Keratinocyte (primary cell): ENCODE data around the gene SLC13A1. TPM values are rescaled to one million over a fixed set of nuclear protein-coding genes. Genes with fewer than 3 reads are reported as not detected.

Source experiments
- DNase-seq: peaks from one replicate; pipeline ENCODE4 v3.0.0-alpha.2; 2011; ENCODE audit warnings: low read depth, missing footprints, low spot score
- FAIRE-seq: peaks from 2 replicates; lab custom pipeline; 2011; peaks lifted over from hg19 to GRCh38; lab: Jason Lieb, UNC
- H2AFZ ChIP-seq: 2 replicates; pipeline ENCODE4 v1.6.0; 2012; ENCODE audit warnings: low read length, control low read depth, inconsistent platforms; ENCODE audit not compliant: control insufficient read depth
- H3K27ac ChIP-seq: 2 replicates; pipeline ENCODE4 v1.5.1; 2011; ENCODE audit warnings: low read length; ENCODE audit not compliant: control insufficient read depth, insufficient read depth
- H3K27me3 ChIP-seq: 3 replicates; pipeline ENCODE4 v1.6.0; 2011; ENCODE audit warnings: low read length; ENCODE audit not compliant: control insufficient read depth, insufficient read depth; ENCODE audit errors: extremely low read depth
- H3K36me3 ChIP-seq, 2 experiments: 2 replicates in 1 of 2; 3 replicates in 1 of 2; pipeline ENCODE4 v1.5.1; 2011; ENCODE audit warnings: low read length in 2 of 2, mild to moderate bottlenecking in 1 of 2; ENCODE audit not compliant: control insufficient read depth in 2 of 2, insufficient read depth in 2 of 2; ENCODE audit errors: extremely low read depth in 1 of 2
- H3K4me1 ChIP-seq: 3 replicates; pipeline ENCODE4 v1.5.1; 2011; ENCODE audit warnings: low read length; ENCODE audit not compliant: control insufficient read depth, insufficient read depth; ENCODE audit errors: extremely low read depth
- H3K4me2 ChIP-seq: 3 replicates; pipeline ENCODE4 v1.6.0; 2011; ENCODE audit warnings: low read depth, low read length; ENCODE audit not compliant: control insufficient read depth, insufficient read depth; ENCODE audit errors: extremely low read depth
- H3K4me3 ChIP-seq, 3 experiments: fragments of 200-600 bp in 1 of 3; sonication (generic) in 1 of 3; 2 replicates in 2 of 3; 3 replicates in 1 of 3; pipeline ENCODE4 v1.5.1; 2011 to 2016; ENCODE audit warnings: low read length in 3 of 3, mild to moderate bottlenecking in 3 of 3, control low read depth in 2 of 3, inconsistent platforms in 1 of 3, low read depth in 1 of 3, mixed read lengths in 1 of 3, mixed run types in 1 of 3, moderate library complexity in 1 of 3; ENCODE audit not compliant: control insufficient read depth in 2 of 3, insufficient read depth in 2 of 3; ENCODE audit errors: extremely low read depth in 1 of 3
- H3K79me2 ChIP-seq: 2 replicates; pipeline ENCODE4 v1.6.0; 2012; ENCODE audit warnings: low read length; ENCODE audit not compliant: control insufficient read depth, insufficient read depth
- H3K9ac ChIP-seq: 3 replicates; pipeline ENCODE4 v1.6.0; 2011; ENCODE audit warnings: low read length; ENCODE audit not compliant: control insufficient read depth, insufficient read depth; ENCODE audit errors: extremely low read depth
- H3K9me1 ChIP-seq: 3 replicates; pipeline ENCODE4 v1.6.0; 2011; ENCODE audit warnings: low read length; ENCODE audit not compliant: control insufficient read depth, insufficient read depth; ENCODE audit errors: extremely low read depth
- H3K9me3 ChIP-seq: 2 replicates; pipeline ENCODE4 v1.5.1; 2012; ENCODE audit warnings: low read depth, low read length; ENCODE audit not compliant: control insufficient read depth
- H4K20me1 ChIP-seq: 3 replicates; pipeline ENCODE4 v1.6.0; 2011; ENCODE audit warnings: low read length; ENCODE audit not compliant: control insufficient read depth, insufficient read depth; ENCODE audit errors: extremely low read depth
- CTCF ChIP-seq, 3 experiments: IDR thresholded peaks in 1 of 3; conservative IDR thresholded peaks in 1 of 3; optimal IDR thresholded peaks in 1 of 3; 2 replicates in 2 of 3; 3 replicates in 1 of 3; pipeline versions ENCODE3 to v1.5.1; 2011; ENCODE audit warnings: low read length in 3 of 3, mild to moderate bottlenecking in 3 of 3, moderate library complexity in 2 of 3, control low read depth in 1 of 3, inconsistent platforms in 1 of 3; ENCODE audit not compliant: insufficient read depth in 2 of 3; ENCODE audit errors: extremely low read depth in 1 of 3
- EZH2 ChIP-seq: IDR thresholded peaks from one replicate; pipeline ENCODE4 v1.6.1; 2012; ENCODE audit warnings: inconsistent platforms, mild to moderate bottlenecking, low read length, moderate library complexity
- dilution Hi-C: fragments of 300-500 bp; cut with MboI; formaldehyde crosslinking; loops from one replicate; pipeline ENCODE4 v1.7.0; 2020; ENCODE audit warnings: low sequenced_read_pairs; ENCODE audit not compliant: extremely low pct_ligation_motif_present
- polyA plus RNA-seq, 5 experiments: library from polyadenylated mRNA; depleted of rRNA in 3 of 5; stranded (reverse) in 3 of 5; stranded (forward) in 1 of 5; unstranded in 1 of 5; fragments of >200 nt; gene quantifications; 1 replicate in 1 of 5; 2 replicates in 3 of 5; 3 replicates in 1 of 5; pipeline versions ENCODE4 v1.2.1 to v1.2.3, GENCODE V29; 2011 to 2012; ENCODE audit warnings: missing spikeins in 2 of 5, low read depth in 1 of 5, low replicate concordance in 1 of 5

The SLC13A1 gene
- polyA plus RNA-seq, 1 donor (not counting 4 experiments of a cell fraction or from before 2014, with no cell fraction given): not detected

DNA sequence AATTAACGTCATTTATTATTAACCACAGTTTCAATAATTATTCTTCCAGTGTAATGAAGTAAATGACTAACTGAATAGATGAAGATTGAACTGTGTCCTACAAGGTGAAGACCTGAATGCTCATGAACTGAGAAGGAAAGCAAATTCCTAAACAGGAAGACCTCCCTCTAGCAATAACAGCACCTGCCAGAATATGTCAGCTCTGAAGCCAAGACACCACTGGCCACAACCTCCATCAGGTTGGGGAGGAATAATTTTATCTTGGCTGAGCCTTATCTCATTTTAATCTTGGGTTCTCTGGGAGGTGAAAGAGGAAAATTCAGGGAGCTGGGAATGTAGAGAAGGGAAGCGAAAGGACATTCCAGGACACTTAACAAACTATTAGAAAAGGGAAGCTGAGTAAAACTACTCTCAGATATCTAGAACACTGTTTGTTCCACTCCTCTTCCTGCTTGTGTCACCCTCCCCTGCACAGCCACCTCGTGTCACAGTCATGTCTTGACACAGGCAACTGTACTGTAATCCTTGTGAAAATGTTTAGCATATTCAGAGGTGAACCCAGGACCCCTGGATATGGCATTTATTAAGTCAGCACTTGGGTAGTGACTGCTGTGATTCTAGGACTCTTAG is 4.6 kb upstream of the SLC13A1 start:
- Histone ChIP-seq H4K20me1 (no peaks in the 10 kb centered on the region), H3K9ac (no peak overlapping the region), H3K9me3 (no peaks in the 10 kb centered on the region), H3K9me1 (no peaks in the 10 kb centered on the region), H3K4me1 (no peaks in the 10 kb centered on the region), H3K27me3 (no peaks in the 10 kb centered on the region), H2AFZ (no peak overlapping the region), H3K27ac (no peak overlapping the region), H3K79me2 (no peaks in the 10 kb centered on the region), H3K4me3 (no peak overlapping the region), H3K4me2 (no peak overlapping the region), H3K36me3 (no peaks in the 10 kb centered on the region)
- TF ChIP-seq EZH2 (no peak), CTCF (optimal IDR thresholded peaks at IDR 0.05 in 1 of 3, IDR thresholded peaks at IDR 0.05 in 1 of 3, conservative IDR thresholded peaks at IDR 0.05 in 1 of 3; ENCODE audit: extremely low read depth in 1 of 3, insufficient read depth in 2 of 3, low read length in 3 of 3) (no peak)
- FAIRE-seq (no peak), DNase-seq (no peak)
- dilution Hi-C loops: no loop called here

- Histone ChIP-seq H3K9me1 (no peaks in the 10 kb centered on the region), H3K27ac (no peak overlapping the region), H3K9ac (no peak overlapping the region), H3K4me2 (no peak overlapping the region), H3K4me1 (no peaks in the 10 kb centered on the region), H3K4me3 (no peak overlapping the region), H3K79me2 (no peaks in the 10 kb centered on the region), H3K36me3 (no peaks in the 10 kb centered on the region), H4K20me1 (no peaks in the 10 kb centered on the region), H2AFZ (no peak overlapping the region), H3K27me3 (no peaks in the 10 kb centered on the region), H3K9me3 (no peaks in the 10 kb centered on the region)
- TF ChIP-seq EZH2 (no peak), CTCF (optimal IDR thresholded peaks at IDR 0.05 in 1 of 3, IDR thresholded peaks at IDR 0.05 in 1 of 3, conservative IDR thresholded peaks at IDR 0.05 in 1 of 3; ENCODE audit: extremely low read depth in 1 of 3, insufficient read depth in 2 of 3, low read length in 3 of 3) (no peak)
- FAIRE-seq (no peak), DNase-seq (no peak)
- dilution Hi-C loops: no loop called here
Measured at GRCh38 chr7:123201901-123202300, 2.1 kb upstream of the SLC13A1 start.
